ENCODE results near the gene CEP89. TPM values are rescaled to one million over a fixed set of nuclear protein-coding genes. Genes with fewer than 3 reads are reported as not detected.
"Not testable (repeated sequence)": the region's sequence is repeated elsewhere in the genome, so short reads cannot be mapped to it uniquely, and the experiment has no call there.

The CEP89 gene
- total and polyA plus RNA-seq, 2 of the 4 experiments (the other 2 are of a cell fraction) = 7.2 to 17.4 TPM

DNA sequence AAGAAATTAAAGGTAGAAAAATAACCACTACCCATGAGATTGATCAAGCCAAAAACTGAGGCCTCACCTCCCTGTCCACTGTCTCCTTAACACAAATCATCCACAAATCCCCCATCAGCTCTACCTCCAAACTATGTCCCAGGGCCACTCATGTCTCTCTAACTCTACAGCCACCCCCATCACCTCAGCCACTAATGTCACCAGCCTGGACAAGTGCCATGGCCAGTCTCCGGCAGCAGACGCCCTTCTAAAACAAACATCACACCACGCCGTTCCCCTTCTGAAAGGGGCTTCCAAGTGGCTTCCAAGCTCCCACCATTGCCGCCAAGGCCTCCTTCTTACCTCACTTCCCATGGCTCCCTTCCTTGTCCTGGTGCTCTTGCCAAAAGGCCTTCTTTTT is 16.5 kb upstream of the CEP89 start:
- ATAC-seq (ENCODE audit: low read depth) = not testable (repeated sequence)

DNA sequence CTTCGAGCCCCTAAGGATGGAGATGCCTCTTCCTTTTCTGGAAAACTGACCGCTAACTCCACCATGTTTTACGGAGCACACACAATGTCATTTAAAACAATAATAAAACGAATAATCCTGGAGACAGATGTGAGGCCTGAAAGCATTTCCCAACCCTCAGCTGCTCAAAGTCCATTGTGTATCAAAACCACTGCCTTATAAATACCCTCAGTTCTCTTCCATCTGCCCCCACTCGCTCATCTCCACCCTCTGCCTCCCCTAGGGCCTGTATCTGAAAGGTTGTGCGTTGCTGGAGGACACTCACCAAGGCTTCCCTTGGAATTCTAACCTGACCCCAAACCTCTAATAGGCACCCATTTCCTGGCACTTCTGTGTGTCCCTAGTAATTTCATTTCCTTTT is 10.7 kb upstream of the CEP89 start:
- H2AK9ac ChIP-seq (replicated peaks; ENCODE audit: low read depth, low read length, poor library complexity); H2AFZ ChIP-seq (replicated peaks; ENCODE audit: low read length, poor library complexity); POLR2A ChIA-PET (ENCODE audit: unreplicated experiment); H3K9ac ChIP-seq (ENCODE audit: low read depth, low read length); dilution Hi-C loops (cut with HindIII; ENCODE audit: low sequenced_read_pairs, unreplicated experiment); BruUV-seq (replicated peaks); H2BK20ac ChIP-seq (ENCODE audit: low read depth, low read length); ATAC-seq (ENCODE audit: low read depth); H3K56ac ChIP-seq (ENCODE audit: extremely low read depth, insufficient read depth, low read length); in situ Hi-C loops (cut with MboI; ENCODE audit: low sequenced_read_pairs); H3K36me3 ChIP-seq (ENCODE audit: control insufficient read depth, insufficient read depth, low read length); H2BK5ac ChIP-seq (ENCODE audit: low read depth, low read length, poor library complexity, severe bottlenecking); H3K27me3 ChIP-seq (ENCODE audit: control insufficient read depth, insufficient read depth, low read length); H2BK15ac ChIP-seq (ENCODE audit: low read depth, low read length); H3K4me1 ChIP-seq (ENCODE audit: control insufficient read depth, insufficient read depth, low read length); H3K14ac ChIP-seq (replicated peaks; ENCODE audit: low read depth, low read length); H3K27ac ChIP-seq (ENCODE audit: insufficient read depth, low read length); H3K23ac ChIP-seq (ENCODE audit: low read depth, low read length); H2AK5ac ChIP-seq (ENCODE audit: low read depth, low read length); H4K8ac ChIP-seq (ENCODE audit: low read depth in 2 of 2, low read length in 2 of 2); H4K91ac ChIP-seq (ENCODE audit: insufficient read depth, low read depth, low read length); H3K9me3 ChIP-seq (ENCODE audit: control insufficient read depth, insufficient read depth, low read length); H3K4ac ChIP-seq (ENCODE audit: low read depth, low read length); intact Hi-C loops (cut with micrococcal nuclease); DNase-seq; H3K4me2 ChIP-seq (ENCODE audit: low read depth, low read length); H3K79me1 ChIP-seq (ENCODE audit: low read depth in 1 of 2, low read length in 2 of 2); CTCF ChIA-PET; H3K9me1 ChIP-seq (ENCODE audit: insufficient read depth, low read length); H4K5ac ChIP-seq (ENCODE audit: low read depth, low read length); H4K20me1 ChIP-seq (ENCODE audit: insufficient read depth, low read length); H2BK120ac ChIP-seq (ENCODE audit: low read depth, low read length); H3K4me3 ChIP-seq (ENCODE audit: insufficient read depth, low read depth, low read length); H3K18ac ChIP-seq (ENCODE audit: low read depth, low read length): not testable (repeated sequence)
- WGBS, 2 experiments (ENCODE audit: extremely low coverage in 2 of 2, insufficient read length in 1 of 2) = no CpG with 5 or more reads among the region's 6 CpGs

More for the DNA sequence above, 16.5 kb upstream of the CEP89 start:
- H2BK20ac ChIP-seq (ENCODE audit: low read depth, low read length); H3K79me1 ChIP-seq (ENCODE audit: low read depth in 1 of 2, low read length in 2 of 2); H4K8ac ChIP-seq (ENCODE audit: low read depth in 2 of 2, low read length in 2 of 2); POLR2A ChIA-PET (ENCODE audit: unreplicated experiment); H3K36me3 ChIP-seq (ENCODE audit: control insufficient read depth, insufficient read depth, low read length); in situ Hi-C loops (cut with MboI; ENCODE audit: low sequenced_read_pairs); H4K91ac ChIP-seq (ENCODE audit: insufficient read depth, low read depth, low read length); CTCF ChIA-PET; H3K27ac ChIP-seq (ENCODE audit: insufficient read depth, low read length); H3K4me1 ChIP-seq (ENCODE audit: control insufficient read depth, insufficient read depth, low read length); dilution Hi-C loops (cut with HindIII; ENCODE audit: low sequenced_read_pairs, unreplicated experiment); H2BK15ac ChIP-seq (ENCODE audit: low read depth, low read length); H3K56ac ChIP-seq (ENCODE audit: extremely low read depth, insufficient read depth, low read length); H2BK5ac ChIP-seq (ENCODE audit: low read depth, low read length, poor library complexity, severe bottlenecking); H3K4me2 ChIP-seq (ENCODE audit: low read depth, low read length); H2AK9ac ChIP-seq (replicated peaks; ENCODE audit: low read depth, low read length, poor library complexity); H3K4me3 ChIP-seq (ENCODE audit: insufficient read depth, low read depth, low read length); intact Hi-C loops (cut with micrococcal nuclease); H2AFZ ChIP-seq (replicated peaks; ENCODE audit: low read length, poor library complexity); DNase-seq; H2AK5ac ChIP-seq (ENCODE audit: low read depth, low read length); H3K27me3 ChIP-seq (ENCODE audit: control insufficient read depth, insufficient read depth, low read length); H3K9me1 ChIP-seq (ENCODE audit: insufficient read depth, low read length); H4K20me1 ChIP-seq (ENCODE audit: insufficient read depth, low read length); BruUV-seq (replicated peaks); H3K23ac ChIP-seq (ENCODE audit: low read depth, low read length); H3K4ac ChIP-seq (ENCODE audit: low read depth, low read length); H3K9me3 ChIP-seq (ENCODE audit: control insufficient read depth, insufficient read depth, low read length); H3K9ac ChIP-seq (ENCODE audit: low read depth, low read length); H4K5ac ChIP-seq (ENCODE audit: low read depth, low read length); H3K14ac ChIP-seq (replicated peaks; ENCODE audit: low read depth, low read length); H3K18ac ChIP-seq (ENCODE audit: low read depth, low read length); H2BK120ac ChIP-seq (ENCODE audit: low read depth, low read length): not testable (repeated sequence)
- 93% methylated on average over 5 of the region's 5 CpGs; no CpG with 5 or more reads in 1 of the 2 experiments for WGBS, 2 experiments (ENCODE audit: extremely low coverage in 2 of 2, insufficient read length in 1 of 2)

Measured in IMR-90 (cell line).